ENCODE measurements around the gene NMRAL1. TPM values are rescaled to one million over a fixed set of nuclear protein-coding genes. Genes with fewer than 3 reads are reported as not detected.

NMRAL1 gene
- 45.3 TPM for polyA plus RNA-seq

- Mint-ChIP-seq H3K9me3 (no peaks in the 10 kb centered on the region), H3K27ac (peak within 1 kb of the TSS; percentile 89 to 95 (median 93)), H3K4me3 (peak within 1 kb of the TSS; percentile 84 to 96 (median 90)), H3K36me3 (peaks cover 2% of the 10 kb centered on the region), H3K4me1 (peaks cover 30 to 34% (median 30%) of the 10 kb centered on the region in 3 donors), H3K27me3 (no peaks in the 10 kb centered on the region)
Measured at GRCh38 chr16:4474192-4474961, at the start of gene NMRAL1. Gene NMRAL1 (minus strand): TSS chr16:4474625. CDS start chr16:4474132, 493 bp downstream.

GRCh38 chr16:4523686-4524085, 49.3 kb upstream of the NMRAL1 start:
- H3K9me3 Mint-ChIP-seq, result no peaks in the 10 kb centered on the region
- peak overlapping the region in 2 of 3 donors; percentile 42 to 59 for H3K27ac Mint-ChIP-seq

GRCh38 chr16:4522051-4522581, 47.7 kb upstream of the NMRAL1 start:
- Mint-ChIP-seq H3K9me3 (no peaks in the 10 kb centered on the region), H3K27me3 (peaks cover 2% of the 10 kb centered on the region), H3K4me1 (peaks cover 5 to 15% (median 6%) of the 10 kb centered on the region in 3 donors), H3K36me3 (peaks cover 3% of the 10 kb centered on the region), H3K4me3 (no peak overlapping the region), H3K27ac (no peak overlapping the region)

More at GRCh38 chr16:4523686-4524085, 49.3 kb upstream of the NMRAL1 start:
- peaks cover 3% of the 10 kb centered on the region for H3K36me3 Mint-ChIP-seq
- H3K4me3 Mint-ChIP-seq, result no peak overlapping the region
- H3K27me3 Mint-ChIP-seq, result peaks cover 2% of the 10 kb centered on the region
- H3K4me1 Mint-ChIP-seq, result peaks cover 6 to 21% (median 8%) of the 10 kb centered on the region in 3 donors

GRCh38 chr16:4520913-4521312, 46.5 kb upstream of the NMRAL1 start:
- Mint-ChIP-seq H3K4me3 (no peak overlapping the region), H3K27me3 (peaks cover 2% of the 10 kb centered on the region), H3K27ac (no peak overlapping the region), H3K36me3 (peaks cover 3% of the 10 kb centered on the region), H3K9me3 (no peaks in the 10 kb centered on the region), H3K4me1 (peaks cover 7 to 14% (median 9%) of the 10 kb centered on the region in 3 donors)

GRCh38 chr16:4519274-4520058, 45.0 kb upstream of the NMRAL1 start:
- no peaks in the 10 kb centered on the region for H3K27me3 Mint-ChIP-seq
- no peak overlapping the region for H3K4me3 Mint-ChIP-seq
- peaks cover 19 to 25% (median 23%) of the 10 kb centered on the region in 3 donors for H3K4me1 Mint-ChIP-seq
- H3K27ac Mint-ChIP-seq, result no peak overlapping the region
- peaks cover 3% of the 10 kb centered on the region for H3K36me3 Mint-ChIP-seq
- H3K9me3 Mint-ChIP-seq, result no peaks in the 10 kb centered on the region

GRCh38 chr16:4517812-4518680, 43.6 kb upstream of the NMRAL1 start:
- Mint-ChIP-seq H3K4me1 (peaks cover 19 to 23% (median 20%) of the 10 kb centered on the region in 3 donors), H3K36me3 (no peaks in the 10 kb centered on the region), H3K27me3 (no peaks in the 10 kb centered on the region), H3K4me3 (peak overlapping the region in 1 of 4 donors; percentile 6), H3K27ac (no peak overlapping the region), H3K9me3 (no peaks in the 10 kb centered on the region)

- no peaks in the 10 kb centered on the region for H3K27me3 Mint-ChIP-seq
- peaks cover 19 to 24% (median 20%) of the 10 kb centered on the region in 3 donors for H3K4me1 Mint-ChIP-seq
- no peaks in the 10 kb centered on the region for H3K9me3 Mint-ChIP-seq
- H3K36me3 Mint-ChIP-seq, result no peaks in the 10 kb centered on the region
- peak overlapping the region; percentile 8 to 84 (median 54) for H3K4me3 Mint-ChIP-seq
- H3K27ac Mint-ChIP-seq, result peak overlapping the region; percentile 46 to 96 (median 92)
Measured at GRCh38 chr16:4515611-4516233, 41.3 kb upstream of the NMRAL1 start.

- Mint-ChIP-seq H3K4me3 (peak overlapping the region in 2 of 4 donors; percentile 77 to 84), H3K9me3 (no peaks in the 10 kb centered on the region), H3K36me3 (no peaks in the 10 kb centered on the region), H3K27me3 (no peaks in the 10 kb centered on the region), H3K27ac (peak overlapping the region in 2 of 3 donors; percentile 46 to 96), H3K4me1 (peaks cover 18 to 24% (median 23%) of the 10 kb centered on the region in 3 donors)
Measured at GRCh38 chr16:4514606-4515005, 40.2 kb upstream of the NMRAL1 start.

- no peaks in the 10 kb centered on the region for H3K27me3 Mint-ChIP-seq
- no peaks in the 10 kb centered on the region for H3K36me3 Mint-ChIP-seq
- H3K4me3 Mint-ChIP-seq, result peak overlapping the region in 1 of 4 donors; percentile 39
- peaks cover 18 to 24% (median 23%) of the 10 kb centered on the region in 3 donors for H3K4me1 Mint-ChIP-seq
- H3K9me3 Mint-ChIP-seq, result no peaks in the 10 kb centered on the region
- peak overlapping the region in 1 of 3 donors; percentile 96 for H3K27ac Mint-ChIP-seq
Measured at GRCh38 chr16:4513881-4514280, 39.5 kb upstream of the NMRAL1 start.

GRCh38 chr16:4513086-4513860, 38.8 kb upstream of the NMRAL1 start:
- H3K9me3 Mint-ChIP-seq, result no peaks in the 10 kb centered on the region
- no peaks in the 10 kb centered on the region for H3K27me3 Mint-ChIP-seq
- peak overlapping the region in 1 of 3 donors; percentile 78 for H3K27ac Mint-ChIP-seq
- peaks cover 18 to 21% (median 19%) of the 10 kb centered on the region in 3 donors for H3K4me1 Mint-ChIP-seq
- H3K36me3 Mint-ChIP-seq, result no peaks in the 10 kb centered on the region
- peak overlapping the region in 1 of 4 donors; percentile 12 for H3K4me3 Mint-ChIP-seq

- Mint-ChIP-seq H3K27me3 (no peaks in the 10 kb centered on the region), H3K4me1 (peaks cover 18 to 21% (median 19%) of the 10 kb centered on the region in 3 donors), H3K9me3 (no peaks in the 10 kb centered on the region), H3K4me3 (no peak overlapping the region), H3K27ac (peak overlapping the region in 1 of 3 donors; percentile 62), H3K36me3 (no peaks in the 10 kb centered on the region)
Measured at GRCh38 chr16:4512473-4512872, 38.0 kb upstream of the NMRAL1 start.

- no peaks in the 10 kb centered on the region for H3K9me3 Mint-ChIP-seq
- peaks cover 17 to 24% (median 21%) of the 10 kb centered on the region in 3 donors for H3K4me1 Mint-ChIP-seq
- H3K27ac Mint-ChIP-seq, result peak overlapping the region in 1 of 3 donors; percentile 85
Measured at GRCh38 chr16:4511441-4512082, 37.1 kb upstream of the NMRAL1 start.

More at GRCh38 chr16:4511441-4512082, 37.1 kb upstream of the NMRAL1 start:
- no peaks in the 10 kb centered on the region for H3K27me3 Mint-ChIP-seq
- H3K36me3 Mint-ChIP-seq, result no peaks in the 10 kb centered on the region
- H3K4me3 Mint-ChIP-seq, result no peak overlapping the region
